Measurements from ENCODE around the gene ZNF19.
"Not testable (repeated sequence)": the region's sequence is repeated elsewhere in the genome, so short reads cannot be mapped to it uniquely, and the experiment has no call there.

The ZNF19 gene

GRCh38 chr16:71489122-71489521 is at the start of gene ZNF19:
Gene ZNF19 (minus strand): TSS chr16:71489324. CDS start chr16:71482114, 7,210 bp downstream.
- ATAC-seq, result no peak

- ATAC-seq, result peak in 1 of 2 donors; percentile 16
Observed at GRCh38 chr16:71537643-71538042, 48.5 kb upstream of the ZNF19 start.

GRCh38 chr16:71536752-71537499 is 47.8 kb upstream of the ZNF19 start:
- ATAC-seq, result no peak

- ATAC-seq, result no peak
Observed at GRCh38 chr16:71532366-71532765, 43.2 kb upstream of the ZNF19 start.

GRCh38 chr16:71528863-71529262 is 39.7 kb upstream of the ZNF19 start:
- ATAC-seq, result no peak

DNA sequence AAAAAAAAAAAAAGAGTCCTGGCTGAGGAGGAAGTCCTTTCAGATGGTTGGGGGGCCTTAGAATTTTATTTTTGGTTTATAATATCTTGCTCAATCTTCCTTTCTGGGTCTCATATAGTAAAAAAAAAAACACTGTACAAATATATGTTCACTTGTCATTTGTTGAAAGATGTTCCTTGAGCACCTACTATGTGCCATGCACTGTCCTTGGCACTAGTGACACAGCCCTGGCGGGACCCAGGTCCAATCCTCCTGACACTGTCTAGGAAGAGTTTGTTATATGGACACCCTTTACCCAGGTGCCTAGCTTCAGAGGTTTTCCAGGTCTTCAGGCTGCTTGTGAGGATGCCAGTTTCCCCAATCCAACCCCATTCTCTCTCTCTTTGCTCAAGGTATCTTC is 39.1 kb upstream of the ZNF19 start:
- ATAC-seq, result no peak

DNA sequence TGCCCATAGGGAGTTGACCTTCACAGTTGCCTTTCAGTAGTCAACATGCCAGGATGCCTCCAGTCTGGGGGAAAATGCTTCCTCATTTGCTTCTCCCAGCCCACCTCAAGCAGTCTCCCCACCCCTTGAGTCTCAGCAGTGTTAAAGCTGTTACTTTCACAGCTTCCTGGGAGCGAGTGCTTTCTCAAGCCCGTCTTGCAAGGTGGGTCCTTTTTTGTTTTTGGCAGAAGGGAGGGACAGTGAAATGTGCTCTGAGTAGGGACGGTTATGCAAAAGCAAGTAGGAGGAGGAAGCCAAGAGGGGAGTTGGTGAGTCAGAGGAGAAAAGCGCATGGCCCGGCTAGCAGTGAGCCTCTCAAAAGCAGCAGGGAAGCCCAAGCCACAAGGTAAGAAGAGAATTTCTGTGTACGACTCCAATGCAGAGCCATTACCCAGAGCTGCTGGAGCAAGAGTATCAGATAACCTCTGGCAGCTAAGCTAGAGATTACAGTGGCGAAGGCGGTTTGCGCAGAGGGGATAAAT is 37.0 kb upstream of the ZNF19 start, which contains the start of gene CHST4:
Gene CHST4, plus strand, starts transcription at position 316 of the 521 bp plus-strand sequence. CDS start 10,252 bp downstream, outside the sequence.
- no peak for ATAC-seq

GRCh38 chr16:71524566-71525553 is 35.7 kb upstream of the ZNF19 start:
- ATAC-seq, result no peak

GRCh38 chr16:71520550-71520949 is 31.4 kb upstream of the ZNF19 start:
- no peak for ATAC-seq

GRCh38 chr16:71515026-71515425 is 25.9 kb upstream of the ZNF19 start:
- ATAC-seq, result no peak

GRCh38 chr16:71514476-71514875 is 25.4 kb upstream of the ZNF19 start:
- ATAC-seq, result no peak

GRCh38 chr16:71513302-71513701 is 24.2 kb upstream of the ZNF19 start:
- ATAC-seq, result no peak

DNA sequence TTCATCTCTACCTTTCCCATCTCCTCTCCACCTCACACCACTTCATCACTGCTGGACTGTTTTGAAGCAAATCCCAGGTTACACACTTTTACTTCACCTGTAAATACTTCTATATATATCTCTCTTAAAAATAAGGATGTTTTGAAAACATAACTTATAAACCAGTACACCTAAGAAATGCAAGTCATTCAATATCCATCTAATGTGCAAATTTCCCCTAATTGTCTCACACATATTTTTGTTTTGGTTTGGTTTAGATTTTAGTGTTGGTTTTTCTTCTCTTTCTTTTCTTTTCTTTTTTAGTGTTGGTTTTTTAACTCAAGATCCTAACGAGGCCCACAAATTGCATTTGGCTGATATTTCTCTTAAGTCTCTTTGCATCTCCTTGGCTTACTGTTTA is 17.9 kb upstream of the ZNF19 start:
- no peak for ATAC-seq

DNA sequence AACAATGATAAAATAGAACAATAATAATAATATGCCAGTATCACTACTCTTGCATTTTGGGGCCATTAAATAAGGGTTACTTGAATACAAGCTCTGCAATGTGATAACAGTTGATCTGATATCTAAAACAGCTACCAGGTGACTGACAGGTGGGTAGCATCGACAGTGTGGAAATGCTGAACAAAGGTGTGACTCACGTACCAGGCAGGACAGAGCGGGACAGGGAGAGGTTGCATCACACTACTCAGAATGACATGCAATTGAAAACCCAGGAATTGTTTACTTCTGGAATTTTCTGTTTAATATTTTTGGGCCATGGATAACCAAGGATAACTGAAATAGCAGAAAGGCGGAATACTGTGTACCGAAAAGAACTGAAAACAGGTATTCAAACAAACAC is 15.8 kb upstream of the ZNF19 start:
- no peak for ATAC-seq

DNA sequence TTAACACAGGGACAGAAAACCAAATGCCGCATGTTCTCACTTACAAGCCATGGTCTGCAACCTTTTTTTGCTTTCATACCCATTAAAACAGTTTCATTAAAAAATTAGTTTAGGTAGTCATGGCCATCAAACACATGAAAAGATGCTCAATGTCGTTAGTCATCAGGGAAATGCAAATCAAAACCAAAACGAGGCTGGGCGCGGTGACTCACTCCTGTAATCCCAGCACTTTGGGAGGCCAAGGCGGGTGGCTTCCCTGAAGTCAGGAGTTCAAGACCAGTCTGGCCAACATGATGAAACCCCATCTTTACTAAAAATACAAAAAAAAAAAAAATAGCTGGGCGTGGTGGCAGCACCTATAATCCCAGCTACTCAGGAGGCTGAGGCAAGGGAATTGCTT is 14.9 kb upstream of the ZNF19 start:
- not testable (repeated sequence) for ATAC-seq

GRCh38 chr16:71501547-71501946 is 12.4 kb upstream of the ZNF19 start:
- ATAC-seq, result no peak

- ATAC-seq, result no peak
Observed at GRCh38 chr16:71500964-71501363, 11.8 kb upstream of the ZNF19 start.

DNA sequence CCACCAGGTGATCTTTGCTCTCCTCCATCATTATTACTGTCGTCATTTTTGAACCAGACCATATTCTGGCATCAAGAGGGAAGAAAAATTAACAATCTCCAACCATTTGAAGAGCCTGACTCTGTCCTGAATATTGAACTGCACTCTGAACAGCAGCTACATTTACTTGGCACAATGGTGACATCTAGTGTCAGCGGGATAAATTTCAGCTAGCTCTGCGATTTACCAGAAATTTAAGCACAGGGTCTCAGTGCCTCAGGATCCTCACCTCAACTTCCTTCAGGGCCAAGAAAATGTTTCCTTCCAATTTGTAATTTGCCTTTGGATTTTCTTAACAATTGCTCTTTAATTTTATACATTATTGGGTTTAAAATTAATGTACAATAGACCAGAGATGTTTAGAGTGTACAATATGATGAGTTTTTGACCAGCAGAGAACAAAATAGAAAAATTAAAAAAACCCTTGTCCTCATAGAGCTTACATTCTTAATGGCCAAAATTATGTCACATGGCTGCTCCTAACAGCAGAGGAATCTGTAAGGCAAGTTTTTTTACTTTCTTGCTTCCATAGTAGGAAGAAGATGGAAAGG is 10.7 kb upstream of the ZNF19 start:
- peak; percentile 48 to 58 for ATAC-seq

DNA sequence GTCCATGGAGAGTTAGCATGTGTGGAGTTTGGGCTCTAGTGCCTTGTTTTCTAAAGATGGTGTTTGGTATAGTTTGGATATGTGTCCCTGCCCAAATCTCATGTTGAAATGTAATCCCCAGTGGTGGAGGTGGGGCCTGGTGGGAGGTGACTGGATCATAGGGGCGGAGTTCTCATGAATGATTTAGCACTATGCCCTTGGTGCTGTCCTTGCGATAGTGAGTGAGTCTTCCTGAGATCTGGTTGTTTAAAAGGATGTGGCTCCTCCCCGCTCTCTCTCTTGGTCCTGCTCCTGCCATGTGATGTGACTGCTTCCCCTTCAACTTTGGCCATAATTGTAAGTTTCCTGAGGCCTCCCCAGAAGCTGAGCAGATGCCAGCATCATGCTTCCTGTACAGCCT is 8.9 kb upstream of the ZNF19 start:
- no peak for ATAC-seq

GRCh38 chr16:71493213-71493612 is 4.1 kb upstream of the ZNF19 start:
- no peak for ATAC-seq

- ATAC-seq, result no peak
Observed at GRCh38 chr16:71492786-71493185, 3.7 kb upstream of the ZNF19 start.

DNA sequence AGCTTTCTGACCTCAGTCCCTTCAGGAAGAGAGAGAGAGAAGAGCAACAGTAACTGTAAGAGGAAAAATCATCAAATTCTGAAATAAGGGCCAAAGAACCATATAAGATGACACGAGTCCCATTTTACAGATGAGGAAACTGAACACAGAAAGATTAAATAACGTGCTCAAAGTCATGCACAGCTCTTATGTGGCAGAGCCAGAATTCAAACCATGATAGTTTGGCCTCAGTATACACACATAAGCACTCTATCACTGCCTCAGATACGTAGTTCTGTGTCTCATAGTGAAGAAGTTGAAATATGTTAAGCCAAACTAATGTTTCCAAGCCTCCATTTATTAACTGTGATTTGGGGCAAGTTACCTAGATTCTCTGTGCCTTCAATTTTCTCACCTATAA is 1.9 kb upstream of the ZNF19 start:
- no peak for ATAC-seq

- ATAC-seq, result no peak
Observed at GRCh38 chr16:71490361-71490760, 1.2 kb upstream of the ZNF19 start.
